ENCODE measurements around the gene MYORG.

DNA sequence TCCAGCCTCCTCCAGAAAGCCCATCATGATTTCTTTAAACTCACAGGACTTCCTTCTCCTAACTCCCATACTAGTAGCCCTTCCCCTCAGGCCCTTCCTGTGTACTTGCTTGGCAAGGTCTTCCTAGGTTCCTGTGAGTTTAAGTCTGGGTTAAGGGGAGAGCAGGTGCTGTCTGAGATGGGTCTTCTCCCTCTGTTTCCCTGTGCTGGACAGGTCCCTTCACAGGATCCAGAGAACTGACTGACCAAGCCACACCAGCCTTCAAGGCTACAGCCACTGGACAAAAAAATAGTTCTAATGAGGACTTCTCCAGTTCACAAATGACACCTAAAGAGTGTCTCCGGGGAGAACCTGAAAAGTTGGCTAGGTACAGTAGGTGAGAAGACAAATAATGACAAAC, 29.5 kb upstream of the MYORG start:
- no peak for TF ChIP-seq POLR2A (IDR thresholded peaks at IDR 0.05)
- TF ChIP-seq, protein P1, sequence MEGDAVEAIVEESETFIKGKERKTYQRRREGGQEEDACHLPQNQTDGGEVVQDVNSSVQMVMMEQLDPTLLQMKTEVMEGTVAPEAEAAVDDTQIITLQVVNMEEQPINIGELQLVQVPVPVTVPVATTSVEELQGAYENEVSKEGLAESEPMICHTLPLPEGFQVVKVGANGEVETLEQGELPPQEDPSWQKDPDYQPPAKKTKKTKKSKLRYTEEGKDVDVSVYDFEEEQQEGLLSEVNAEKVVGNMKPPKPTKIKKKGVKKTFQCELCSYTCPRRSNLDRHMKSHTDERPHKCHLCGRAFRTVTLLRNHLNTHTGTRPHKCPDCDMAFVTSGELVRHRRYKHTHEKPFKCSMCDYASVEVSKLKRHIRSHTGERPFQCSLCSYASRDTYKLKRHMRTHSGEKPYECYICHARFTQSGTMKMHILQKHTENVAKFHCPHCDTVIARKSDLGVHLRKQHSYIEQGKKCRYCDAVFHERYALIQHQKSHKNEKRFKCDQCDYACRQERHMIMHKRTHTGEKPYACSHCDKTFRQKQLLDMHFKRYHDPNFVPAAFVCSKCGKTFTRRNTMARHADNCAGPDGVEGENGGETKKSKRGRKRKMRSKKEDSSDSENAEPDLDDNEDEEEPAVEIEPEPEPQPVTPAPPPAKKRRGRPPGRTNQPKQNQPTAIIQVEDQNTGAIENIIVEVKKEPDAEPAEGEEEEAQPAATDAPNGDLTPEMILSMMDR (IDR thresholded peaks at IDR 0.05 in 4 of 5, conservative IDR thresholded peaks at IDR 0.05 in 1 of 5), result no peak
